SH-SY5Y (cell line): ENCODE results near the gene GTF2H4.

Experiments
- GATA2 ChIP-seq: IDR thresholded peaks from 2 replicates; pipeline ENCODE4 v1.6.1; 2011; ENCODE audit warnings: mild to moderate bottlenecking, low read depth, low read length
- GATA3 ChIP-seq: IDR thresholded peaks from 2 replicates; pipeline ENCODE4 v1.6.1; 2011; ENCODE audit warnings: low read depth, mild to moderate bottlenecking, low read length, moderate library complexity

GRCh38 chr6:30935018-30935417, 27.0 kb downstream of the GTF2H4 start:
- TF ChIP-seq GATA3 (no peak), GATA2 (no peak)
